Activated B cell treated with CpG ODN at 0.5 μM for 24 hours (primary cell): ENCODE data around the gene GP1BB. TPM values are rescaled to one million over a fixed set of nuclear protein-coding genes. Genes with fewer than 3 reads are reported as not detected.
"Not testable (repeated sequence)": the region's sequence is repeated elsewhere in the genome, so short reads cannot be mapped to it uniquely, and the experiment has no call there.

ENCODE experiments used
- ATAC-seq: fragments of 200-7000 bp; cut with Tn5 transposase; one replicate; pipeline ENCODE4 v1.10.0; 2021; ENCODE audit warnings: low read depth, mild to moderate bottlenecking, moderate library complexity
- CTCF ChIA-PET: fragments of 350-600 bp; sonication (Branson Sonifier 250); formaldehyde crosslinking; loops from one replicate; lab custom pipeline; 2021; ENCODE audit warnings: antibody characterized with exemption; lab: Charles Lee
- POLR2A ChIA-PET: fragments of 350-600 bp; sonication (Branson Sonifier 250); formaldehyde crosslinking; loops from one replicate; lab custom pipeline; 2021; ENCODE audit warnings: antibody characterized with exemption; lab: Charles Lee
- DNase-seq: peaks from one replicate; pipeline ENCODE4 v3.0.0; 2022
- H3K27ac Mint-ChIP-seq: one replicate; pipeline ENCODE4 v1.8.0; 2020; ENCODE audit warnings: mixed read lengths
- H3K27me3 Mint-ChIP-seq: one replicate; pipeline ENCODE4 v1.8.0; 2021; ENCODE audit warnings: mixed read lengths
- H3K36me3 Mint-ChIP-seq: one replicate; pipeline ENCODE4 v1.8.0; 2021; ENCODE audit warnings: low read depth, mixed read lengths
- H3K4me1 Mint-ChIP-seq: one replicate; pipeline ENCODE4 v1.8.0; 2021; ENCODE audit warnings: mixed read lengths
- H3K4me3 Mint-ChIP-seq: one replicate; pipeline ENCODE4 v1.8.0; 2020; ENCODE audit warnings: mild to moderate bottlenecking, mixed read lengths
- H3K9me3 Mint-ChIP-seq: one replicate; pipeline ENCODE4 v1.8.0; 2020; ENCODE audit warnings: mixed read lengths
- CTCF ChIP-seq: fragments of 200-600 bp; IDR thresholded peaks from one replicate; pipeline ENCODE4 v1.8.0; 2022; ENCODE audit warnings: antibody characterized with exemption, mild to moderate bottlenecking
- intact Hi-C: fragments of 100-400 bp; cut with micrococcal nuclease; formaldehyde crosslinking; loops from one replicate; pipeline ENCODE4 v1.15.1; 2024
- total RNA-seq: library from RNA; stranded (reverse); gene quantifications from 2 replicates; pipeline ENCODE4 v1.2.3, GENCODE V29; 2022

GP1BB gene
- total RNA-seq, 1 donor from 2014 or later: not detected

- DNase-seq: no peak
- ChIA-PET CTCF (no interaction called here), POLR2A (interaction anchor here (0.7 kb wide), 1 partner anchor 10 kb away, joined by 4 read pairs; no protein-coding TSS in a partner anchor)
- Mint-ChIP-seq H3K4me1 (peaks cover 20% of the 10 kb centered on the region), H3K36me3 (no peaks in the 10 kb centered on the region), H3K9me3 (no peaks in the 10 kb centered on the region), H3K27ac (no peak overlapping the region), H3K4me3 (no peak overlapping the region), H3K27me3 (peaks cover 44% of the 10 kb centered on the region)
- intact Hi-C loops: no loop called here
- ATAC-seq: no peak
- TF ChIP-seq CTCF: no peak
Measured at GRCh38 chr22:19722178-19722981, 959 bp upstream of the GP1BB start.

- ChIA-PET CTCF (no interaction called here), POLR2A (no interaction called here)
- no peaks in the 10 kb centered on the region for H3K36me3 Mint-ChIP-seq
- no peak overlapping the region for H3K27ac Mint-ChIP-seq
- TF ChIP-seq CTCF: no peak
- H3K4me3 Mint-ChIP-seq: no peak overlapping the region
- H3K27me3 Mint-ChIP-seq: peaks cover 44% of the 10 kb centered on the region
- ATAC-seq: no peak
- DNase-seq: no peak
- H3K4me1 Mint-ChIP-seq: peaks cover 17% of the 10 kb centered on the region
- intact Hi-C loops: no loop called here
- no peaks in the 10 kb centered on the region for H3K9me3 Mint-ChIP-seq
Measured at GRCh38 chr22:19722982-19723231, 432 bp upstream of the GP1BB start.

GRCh38 chr22:19723983-19724827 is 866 bp downstream of the GP1BB start:
- Mint-ChIP-seq H3K27me3 (peaks cover 43% of the 10 kb centered on the region), H3K9me3 (no peaks in the 10 kb centered on the region), H3K4me1 (peaks cover 16% of the 10 kb centered on the region), H3K4me3 (peak overlapping the region; percentile 60), H3K36me3 (no peaks in the 10 kb centered on the region), H3K27ac (no peak overlapping the region)
- DNase-seq (no peak), ATAC-seq (peak; percentile 54)
- ChIA-PET CTCF (interaction anchor here (0.7 kb wide), 1 partner anchor 186 kb away, joined by 3 read pairs; no protein-coding TSS in a partner anchor), POLR2A (no interaction called here)
- TF ChIP-seq CTCF: no peak
- intact Hi-C loops: no loop called here

GRCh38 chr22:19724927-19725661 is 1.8 kb downstream of the GP1BB start:
- H3K36me3 Mint-ChIP-seq: no peaks in the 10 kb centered on the region
- ATAC-seq (no peak), DNase-seq (no peak)
- intact Hi-C loops: no loop called here
- H3K27me3 Mint-ChIP-seq: peaks cover 37% of the 10 kb centered on the region
- no peak for TF ChIP-seq CTCF
- ChIA-PET POLR2A (no interaction called here), CTCF (no interaction called here)
- H3K4me1 Mint-ChIP-seq: peaks cover 12% of the 10 kb centered on the region
- H3K27ac Mint-ChIP-seq: no peak overlapping the region
- H3K9me3 Mint-ChIP-seq: no peaks in the 10 kb centered on the region
- peak overlapping the region; percentile 60 for H3K4me3 Mint-ChIP-seq

- ATAC-seq, H3K4me3 Mint-ChIP-seq, H3K9me3 Mint-ChIP-seq, DNase-seq, H3K36me3 Mint-ChIP-seq, intact Hi-C loops, H3K27ac Mint-ChIP-seq, CTCF ChIA-PET, POLR2A ChIA-PET: not testable (repeated sequence)
- Mint-ChIP-seq H3K4me1 (peaks cover 15% of the 10 kb centered on the region), H3K27me3 (peaks cover 29% of the 10 kb centered on the region)
Measured at GRCh38 chr22:19726064-19726788, 2.9 kb downstream of the GP1BB start.
